Colonic mucosa (tissue), 4 donors: Measurements from ENCODE around the gene RAB11A. TPM values are rescaled to one million over a fixed set of nuclear protein-coding genes. Genes with fewer than 3 reads are reported as not detected.

ENCODE experiments used
- DNase-seq: peaks from one replicate; pipeline ENCODE4 v3.0.0-alpha.2; 2020
- H3K27ac ChIP-seq: fragments of 200-600 bp; one replicate; pipeline ENCODE4 v1.8.0; 2021
- H3K27me3 ChIP-seq: fragments of 200-600 bp; one replicate; pipeline ENCODE4 v1.8.0; 2021
- H3K36me3 ChIP-seq: fragments of 200-600 bp; one replicate; pipeline ENCODE4 v1.8.0; 2021
- H3K4me1 ChIP-seq: fragments of 200-600 bp; one replicate; pipeline ENCODE4 v1.8.0; 2021; ENCODE audit warnings: mild to moderate bottlenecking
- H3K4me3 ChIP-seq: fragments of 200-600 bp; one replicate; pipeline ENCODE4 v1.8.0; 2021
- H3K9ac ChIP-seq, 2 donors: one replicate each; pipeline ENCODE4 v1.7.0; 2013; ENCODE audit warnings: control low read depth in 2 of 2, low read depth in 2 of 2, low read length in 2 of 2
- H3K9me3 ChIP-seq: fragments of 200-600 bp; one replicate; pipeline ENCODE4 v1.8.0; 2021
- CTCF ChIP-seq: fragments of 200-600 bp; IDR thresholded peaks from one replicate; pipeline ENCODE4 v1.8.0; 2022; ENCODE audit warnings: antibody characterized with exemption, mild to moderate bottlenecking
- intact Hi-C: fragments of 100-400 bp; cut with DNase I; formaldehyde crosslinking; loops from one replicate; pipeline ENCODE4 v1.14.1; 2022
- total RNA-seq, 2 donors: library from RNA; stranded (reverse); fragmentation: NEBNext Ultra II Directional in 1 of 2; extraction: Animal tissue kit (Norgen Biotek cat#: 25700) in 1 of 2; gene quantifications; one replicate each; pipeline ENCODE4 v1.2.1, GENCODE V29; 2021
- donor health status: healthy.
- donor health status: DM: no; HTN: no; CAD: no.
- donor health status: DM: no; HTN: no; CAD: no.

The RAB11A gene
- total RNA-seq, 2 donors from 2014 or later, result 299 to 377 TPM

- H3K36me3 ChIP-seq, result no peaks in the 10 kb centered on the region
- no peak for TF ChIP-seq CTCF
- intact Hi-C loops, result no loop called here
Observed at GRCh38 chr15:65909831-65910230, 40.5 kb downstream of the RAB11A start.

GRCh38 chr15:65910341-65910740 lies 41.0 kb downstream of the RAB11A start:
- no peaks in the 10 kb centered on the region for H3K9me3 ChIP-seq
- no peak for DNase-seq
- H3K27me3 ChIP-seq, result no peaks in the 10 kb centered on the region
- H3K4me1 ChIP-seq, result no peaks in the 10 kb centered on the region
- no peak overlapping the region for H3K9ac ChIP-seq
- H3K27ac ChIP-seq, result no peak overlapping the region
- no peaks in the 10 kb centered on the region for H3K36me3 ChIP-seq
- TF ChIP-seq CTCF, result no peak
- intact Hi-C loops, result no loop called here
- no peak overlapping the region for H3K4me3 ChIP-seq

More at GRCh38 chr15:65909831-65910230, 40.5 kb downstream of the RAB11A start:
- Histone ChIP-seq H3K27ac (no peak overlapping the region), H3K9me3 (no peaks in the 10 kb centered on the region), H3K9ac (no peak overlapping the region), H3K27me3 (no peaks in the 10 kb centered on the region), H3K4me1 (no peaks in the 10 kb centered on the region), H3K4me3 (no peak overlapping the region)
- DNase-seq, result no peak

GRCh38 chr15:65912235-65912634 lies 42.9 kb downstream of the RAB11A start:
- Histone ChIP-seq H3K9ac (no peak overlapping the region), H3K36me3 (no peaks in the 10 kb centered on the region), H3K9me3 (no peaks in the 10 kb centered on the region), H3K27ac (no peak overlapping the region), H3K4me3 (no peak overlapping the region), H3K27me3 (no peaks in the 10 kb centered on the region), H3K4me1 (no peaks in the 10 kb centered on the region)
- no peak for DNase-seq
- intact Hi-C loops, result no loop called here
- no peak for TF ChIP-seq CTCF

GRCh38 chr15:65913631-65914199 lies 44.4 kb downstream of the RAB11A start:
- H3K4me3 ChIP-seq, result no peak overlapping the region
- intact Hi-C loops, result no loop called here
- no peak overlapping the region for H3K9ac ChIP-seq
- no peaks in the 10 kb centered on the region for H3K9me3 ChIP-seq
- no peaks in the 10 kb centered on the region for H3K4me1 ChIP-seq
- no peak for TF ChIP-seq CTCF
- DNase-seq, result no peak
- H3K36me3 ChIP-seq, result no peaks in the 10 kb centered on the region
- H3K27me3 ChIP-seq, result no peaks in the 10 kb centered on the region
- no peak overlapping the region for H3K27ac ChIP-seq

GRCh38 chr15:65914386-65914785 lies 45.1 kb downstream of the RAB11A start:
- Histone ChIP-seq H3K4me1 (no peaks in the 10 kb centered on the region), H3K27ac (no peak overlapping the region), H3K4me3 (no peak overlapping the region), H3K9ac (no peak overlapping the region), H3K27me3 (no peaks in the 10 kb centered on the region), H3K9me3 (no peaks in the 10 kb centered on the region), H3K36me3 (no peaks in the 10 kb centered on the region)
- intact Hi-C loops, result no loop called here
- no peak for TF ChIP-seq CTCF
- DNase-seq, result no peak
